ENCODE data around the gene RIC8A. TPM values are rescaled to one million over a fixed set of nuclear protein-coding genes. Genes with fewer than 3 reads are reported as not detected.

RIC8A gene
- total and polyA plus RNA-seq, 4 donors, result 12.5 to 49.6 (median 34.5) TPM

GRCh38 chr11:214083-214482, 6.6 kb downstream of the RIC8A start:
- no peak for DNase-seq (ENCODE audit: low spot score)
- Histone ChIP-seq H3K27ac (ENCODE audit: low read depth in 1 of 2, low read length in 2 of 2) (no peak overlapping the region), H3K4me3 (ENCODE audit: low read depth in 1 of 3, low read length in 3 of 3) (no peak overlapping the region), H3K4me1 (ENCODE audit: control insufficient read depth in 4 of 4, insufficient read depth in 4 of 4, low read length in 3 of 4) (peaks cover 5 to 16% (median 14%) of the 10 kb centered on the region in 4 donors), H3K36me3 (ENCODE audit: control insufficient read depth in 4 of 4, insufficient read depth in 3 of 4, low read depth in 1 of 4, low read length in 3 of 4) (peaks cover 11 to 63% (median 49%) of the 10 kb centered on the region in 4 donors), H3K9ac (ENCODE audit: low read depth in 1 of 2, low read length in 2 of 2) (no peak overlapping the region), H3K9me3 (ENCODE audit: control insufficient read depth in 4 of 4, low read length in 3 of 4) (no peaks in the 10 kb centered on the region), H3K27me3 (ENCODE audit: control insufficient read depth in 4 of 4, insufficient read depth in 4 of 4, low read length in 3 of 4) (no peaks in the 10 kb centered on the region)
- no peak for TF ChIP-seq REST (IDR thresholded peaks at IDR 0.05)
- WGBS, result 93% methylated on average over 7 of the region's 7 CpGs

- no peaks in the 10 kb centered on the region for H3K9me3 ChIP-seq (ENCODE audit: control insufficient read depth in 4 of 4, low read length in 3 of 4)
- TF ChIP-seq CTCF (IDR thresholded peaks at IDR 0.05; ENCODE audit: low read depth, low read length, missing input control), result no peak
- no peak overlapping the region for H3K27ac ChIP-seq (ENCODE audit: low read depth in 1 of 2, low read length in 2 of 2)
- no peak overlapping the region for H3K4me3 ChIP-seq (ENCODE audit: low read depth in 1 of 3, low read length in 3 of 3)
- no peaks in the 10 kb centered on the region for H3K27me3 ChIP-seq (ENCODE audit: control insufficient read depth in 4 of 4, insufficient read depth in 4 of 4, low read length in 3 of 4)
- H3K36me3 ChIP-seq (ENCODE audit: control insufficient read depth in 4 of 4, insufficient read depth in 3 of 4, low read depth in 1 of 4, low read length in 3 of 4), result peaks cover 11 to 62% (median 44%) of the 10 kb centered on the region in 4 donors
- H3K9ac ChIP-seq (ENCODE audit: low read depth in 1 of 2, low read length in 2 of 2), result no peak overlapping the region
- no peak for DNase-seq (ENCODE audit: low spot score)
- 86% methylated on average over 4 of the region's 4 CpGs for WGBS
- peaks cover 0 to 1% (median 0%) of the 10 kb centered on the region in 4 donors for H3K4me1 ChIP-seq (ENCODE audit: control insufficient read depth in 4 of 4, insufficient read depth in 4 of 4, low read length in 3 of 4)
Observed at GRCh38 chr11:215581-216037, 8.1 kb downstream of the RIC8A start.

- H3K27ac ChIP-seq (ENCODE audit: low read depth in 1 of 2, low read length in 2 of 2), result no peak overlapping the region
- no peaks in the 10 kb centered on the region for H3K9me3 ChIP-seq (ENCODE audit: control insufficient read depth in 4 of 4, low read length in 3 of 4)
- no peak overlapping the region for H3K9ac ChIP-seq (ENCODE audit: low read depth in 1 of 2, low read length in 2 of 2)
- peaks cover 11 to 56% (median 39%) of the 10 kb centered on the region in 4 donors for H3K36me3 ChIP-seq (ENCODE audit: control insufficient read depth in 4 of 4, insufficient read depth in 3 of 4, low read depth in 1 of 4, low read length in 3 of 4)
- TF ChIP-seq GABPA (IDR thresholded peaks at IDR 0.05 in 1 of 2, conservative IDR thresholded peaks at IDR 0.05 in 1 of 2), result no peak
- TF ChIP-seq ATF3 (IDR thresholded peaks at IDR 0.05), result no peak
- TF ChIP-seq HNF4A (conservative IDR thresholded peaks at IDR 0.05), result no peak
- no peak for TF ChIP-seq JUND (IDR thresholded peaks at IDR 0.05)
- no peak for TF ChIP-seq RXRA (IDR thresholded peaks at IDR 0.05)
- no peak overlapping the region for H3K4me3 ChIP-seq (ENCODE audit: low read depth in 1 of 3, low read length in 3 of 3)
- no peak for DNase-seq (ENCODE audit: low spot score)
- WGBS, result 91% methylated on average over 11 of the region's 11 CpGs
- no peaks in the 10 kb centered on the region for H3K27me3 ChIP-seq (ENCODE audit: control insufficient read depth in 4 of 4, insufficient read depth in 4 of 4, low read length in 3 of 4)
- H3K4me1 ChIP-seq (ENCODE audit: control insufficient read depth in 4 of 4, insufficient read depth in 4 of 4, low read length in 3 of 4), result no peaks in the 10 kb centered on the region
Observed at GRCh38 chr11:216081-216974, 8.8 kb downstream of the RIC8A start.

All from liver (tissue), 9 donors.